Calu3 (cell line): Measurements from ENCODE around the gene POU2F2. TPM values are rescaled to one million over a fixed set of nuclear protein-coding genes. Genes with fewer than 3 reads are reported as not detected.

Experiments used
- BruUV-seq: library from RNA; stranded (reverse); fragments of 400-500 nt; replicated peaks from 2 replicates; lab custom pipeline; 2021; lab: Mats Ljungman, UMichigan
- CTCF ChIA-PET: fragments of 300-600 bp; sonication (Branson Sonifier 250); formaldehyde crosslinking; loops from one replicate; lab custom pipeline; 2022; ENCODE audit warnings: antibody characterized with exemption; lab: Charles Lee
- DNase-seq: peaks from one replicate; pipeline ENCODE4 v3.0.0; 2022
- H3K27ac Mint-ChIP-seq: one replicate; pipeline ENCODE4 v1.8.0; 2022; ENCODE audit warnings: mixed read lengths; ENCODE audit not compliant: unreplicated experiment
- H3K27me3 Mint-ChIP-seq: one replicate; pipeline ENCODE4 v1.8.0; 2022; ENCODE audit warnings: mixed read lengths; ENCODE audit not compliant: unreplicated experiment
- H3K36me3 Mint-ChIP-seq: one replicate; pipeline ENCODE4 v1.8.0; 2022; ENCODE audit warnings: mild to moderate bottlenecking, moderate library complexity, mixed read lengths; ENCODE audit not compliant: insufficient read depth, unreplicated experiment
- H3K4me1 Mint-ChIP-seq: one replicate; pipeline ENCODE4 v1.8.0; 2022; ENCODE audit warnings: mild to moderate bottlenecking, low read depth, mixed read lengths; ENCODE audit not compliant: unreplicated experiment
- H3K4me3 Mint-ChIP-seq: one replicate; pipeline ENCODE4 v1.8.0; 2022; ENCODE audit warnings: mild to moderate bottlenecking, low read depth, moderate library complexity, mixed read lengths; ENCODE audit not compliant: unreplicated experiment
- H3K9me3 Mint-ChIP-seq: one replicate; pipeline ENCODE4 v1.8.0; 2022; ENCODE audit warnings: low read depth, mixed read lengths; ENCODE audit not compliant: unreplicated experiment
- CTCF ChIP-seq: fragments of 200-600 bp; IDR thresholded peaks from one replicate; pipeline ENCODE4 v1.8.0; 2022; ENCODE audit warnings: antibody characterized with exemption; ENCODE audit not compliant: unreplicated experiment
- intact Hi-C: fragments of 100-400 bp; cut with micrococcal nuclease; formaldehyde crosslinking; loops from one replicate; pipeline ENCODE4 v1.10.0; 2022; ENCODE audit not compliant: unreplicated experiment
- total RNA-seq: library from RNA; stranded (reverse); gene quantifications from 2 replicates; pipeline ENCODE4 v1.2.3, GENCODE V29; 2022

Gene POU2F2
- total RNA-seq, 1 experiment from 2014 or later, result 4.6 TPM

- TF ChIP-seq CTCF, result no peak
- H3K27ac Mint-ChIP-seq, result no peak overlapping the region
- no peaks in the 10 kb centered on the region for H3K9me3 Mint-ChIP-seq
- H3K4me3 Mint-ChIP-seq, result no peak overlapping the region
- CTCF ChIA-PET, result no interaction called here
- H3K36me3 Mint-ChIP-seq, result peaks cover 5% of the 10 kb centered on the region
- no peaks in the 10 kb centered on the region for H3K27me3 Mint-ChIP-seq
- intact Hi-C loops, result no loop called here
- peaks cover 47% of the 10 kb centered on the region for H3K4me1 Mint-ChIP-seq
- no TSS peak for BruUV-seq
- DNase-seq, result no peak
Observed at GRCh38 chr19:42168206-42168605, 36.0 kb upstream of the POU2F2 start.

GRCh38 chr19:42166316-42166715 is 34.1 kb upstream of the POU2F2 start:
- no peaks in the 10 kb centered on the region for H3K9me3 Mint-ChIP-seq
- peak overlapping the region; percentile 21 for H3K27ac Mint-ChIP-seq
- TF ChIP-seq CTCF, result no peak
- peaks cover 14% of the 10 kb centered on the region for H3K27me3 Mint-ChIP-seq
- H3K4me1 Mint-ChIP-seq, result peaks cover 29% of the 10 kb centered on the region
- intact Hi-C loops, result no loop called here
- no peak overlapping the region for H3K4me3 Mint-ChIP-seq
- peak; percentile 82 for DNase-seq
- no peaks in the 10 kb centered on the region for H3K36me3 Mint-ChIP-seq
- CTCF ChIA-PET, result interaction anchor here (0.6 to 2.0 kb wide), 4 partner anchors 10 to 77 kb away, joined by 3 to 14 read pairs (median 4); no protein-coding TSS in a partner anchor
- no TSS peak for BruUV-seq

GRCh38 chr19:42165146-42165545 is 32.9 kb upstream of the POU2F2 start:
- no peak for TF ChIP-seq CTCF
- peak overlapping the region; percentile 4 for H3K27ac Mint-ChIP-seq
- peak; percentile 18 for DNase-seq
- peaks cover 26% of the 10 kb centered on the region for H3K27me3 Mint-ChIP-seq
- H3K4me1 Mint-ChIP-seq, result peaks cover 23% of the 10 kb centered on the region
- no peaks in the 10 kb centered on the region for H3K9me3 Mint-ChIP-seq
- no peaks in the 10 kb centered on the region for H3K36me3 Mint-ChIP-seq
- CTCF ChIA-PET, result interaction anchor here (0.6 to 2.0 kb wide), 3 partner anchors 11 to 78 kb away, joined by 3 to 14 read pairs (median 3); no protein-coding TSS in a partner anchor
- BruUV-seq, result no TSS peak
- no peak overlapping the region for H3K4me3 Mint-ChIP-seq
- intact Hi-C loops, result no loop called here

- Mint-ChIP-seq H3K27ac (no peak overlapping the region), H3K36me3 (no peaks in the 10 kb centered on the region), H3K4me1 (peaks cover 20% of the 10 kb centered on the region), H3K9me3 (no peaks in the 10 kb centered on the region), H3K27me3 (peaks cover 50% of the 10 kb centered on the region), H3K4me3 (no peak overlapping the region)
- no TSS peak for BruUV-seq
- CTCF ChIA-PET, result no interaction called here
- no peak for TF ChIP-seq CTCF
- intact Hi-C loops, result no loop called here
- DNase-seq, result no peak
Observed at GRCh38 chr19:42161616-42162263, 29.5 kb upstream of the POU2F2 start.
